ENCODE data around the gene ELOVL1. TPM values are rescaled to one million over a fixed set of nuclear protein-coding genes. Genes with fewer than 3 reads are reported as not detected.

The ELOVL1 gene
- polyA plus RNA-seq, 1 experiment: 167 TPM

Other genes starting within 250 kb of the ELOVL1 start
- gene EBNA1BP2, start 195.7 kb downstream of the ELOVL1 start, polyA plus RNA-seq (2011; rRNA removed): 61.6 and 62.0 TPM in 2 replicates
- 0.55 and 0.58 TPM in 2 replicates for gene CFAP57, start 195.7 kb downstream of the ELOVL1 start, polyA plus RNA-seq (2011; rRNA removed)
- not detected in 2 replicates for gene TMEM125, start 98.0 kb downstream of the ELOVL1 start, polyA plus RNA-seq (2011; rRNA removed)
- gene C1orf210, start 82.4 kb downstream of the ELOVL1 start, polyA plus RNA-seq (2011; rRNA removed): not detected in 2 replicates
- 0.76 and 1.3 TPM in 2 replicates for gene TIE1, start 67.0 kb downstream of the ELOVL1 start, polyA plus RNA-seq (2011; rRNA removed)
- not detected in 2 replicates for gene MPL, start 30.2 kb downstream of the ELOVL1 start, polyA plus RNA-seq (2011; rRNA removed)
- 22.8 and 27.5 TPM in 2 replicates for gene CDC20, start 9.0 kb downstream of the ELOVL1 start, polyA plus RNA-seq (2011; rRNA removed)
- 59.3 and 63.7 TPM in 2 replicates for gene MED8, start 21.8 kb upstream of the ELOVL1 start, polyA plus RNA-seq (2011; rRNA removed)
- gene SZT2, start 21.9 kb upstream of the ELOVL1 start, polyA plus RNA-seq (2011; rRNA removed): 9.4 and 10.4 TPM in 2 replicates
- gene HYI, start 85.9 kb upstream of the ELOVL1 start, polyA plus RNA-seq (2011; rRNA removed): 22.8 and 27.9 TPM in 2 replicates
- gene PTPRF, start 162.9 kb upstream of the ELOVL1 start, polyA plus RNA-seq (2011; rRNA removed): 68.3 and 72.0 TPM in 2 replicates

All from AG04450 (cell line).